HG03095 (cell line): ENCODE data around the gene TMEM201.

Experiments
- ATAC-seq: cut with Tn5 transposase; IDR thresholded peaks from one replicate; pipeline ENCODE4 v1.9.1; 2021; ENCODE audit warnings: moderate library complexity; ENCODE audit not compliant: unreplicated experiment

The TMEM201 gene

DNA sequence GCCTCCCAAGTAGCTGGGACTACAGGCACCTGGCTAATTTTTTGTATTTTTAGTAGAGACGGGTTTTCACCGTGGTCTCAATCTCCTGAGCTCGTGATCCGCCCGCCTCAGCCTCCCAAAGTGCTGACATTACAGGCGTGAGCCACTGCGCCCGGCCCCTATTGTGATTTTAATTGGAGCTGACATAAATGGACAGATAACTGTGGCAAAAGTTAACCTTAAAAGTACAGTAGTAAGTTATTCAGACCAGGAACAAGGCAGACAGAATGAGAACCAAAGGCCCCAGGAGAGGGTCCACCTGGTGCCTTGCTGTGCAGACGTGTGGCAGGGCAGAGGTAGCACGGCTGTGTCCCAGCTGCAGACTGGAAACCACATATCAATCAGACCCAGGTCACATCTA, 11.0 kb downstream of the TMEM201 start:
- ATAC-seq = no peak

- no peak for ATAC-seq
Measured at GRCh38 chr1:9600861-9601834, 12.4 kb downstream of the TMEM201 start.

- no peak for ATAC-seq
Measured at GRCh38 chr1:9601942-9602793, 13.5 kb downstream of the TMEM201 start.

- no peak for ATAC-seq
Measured at GRCh38 chr1:9602794-9603167, 14.1 kb downstream of the TMEM201 start.

- no peak for ATAC-seq
Measured at GRCh38 chr1:9603307-9603706, 14.6 kb downstream of the TMEM201 start.

DNA sequence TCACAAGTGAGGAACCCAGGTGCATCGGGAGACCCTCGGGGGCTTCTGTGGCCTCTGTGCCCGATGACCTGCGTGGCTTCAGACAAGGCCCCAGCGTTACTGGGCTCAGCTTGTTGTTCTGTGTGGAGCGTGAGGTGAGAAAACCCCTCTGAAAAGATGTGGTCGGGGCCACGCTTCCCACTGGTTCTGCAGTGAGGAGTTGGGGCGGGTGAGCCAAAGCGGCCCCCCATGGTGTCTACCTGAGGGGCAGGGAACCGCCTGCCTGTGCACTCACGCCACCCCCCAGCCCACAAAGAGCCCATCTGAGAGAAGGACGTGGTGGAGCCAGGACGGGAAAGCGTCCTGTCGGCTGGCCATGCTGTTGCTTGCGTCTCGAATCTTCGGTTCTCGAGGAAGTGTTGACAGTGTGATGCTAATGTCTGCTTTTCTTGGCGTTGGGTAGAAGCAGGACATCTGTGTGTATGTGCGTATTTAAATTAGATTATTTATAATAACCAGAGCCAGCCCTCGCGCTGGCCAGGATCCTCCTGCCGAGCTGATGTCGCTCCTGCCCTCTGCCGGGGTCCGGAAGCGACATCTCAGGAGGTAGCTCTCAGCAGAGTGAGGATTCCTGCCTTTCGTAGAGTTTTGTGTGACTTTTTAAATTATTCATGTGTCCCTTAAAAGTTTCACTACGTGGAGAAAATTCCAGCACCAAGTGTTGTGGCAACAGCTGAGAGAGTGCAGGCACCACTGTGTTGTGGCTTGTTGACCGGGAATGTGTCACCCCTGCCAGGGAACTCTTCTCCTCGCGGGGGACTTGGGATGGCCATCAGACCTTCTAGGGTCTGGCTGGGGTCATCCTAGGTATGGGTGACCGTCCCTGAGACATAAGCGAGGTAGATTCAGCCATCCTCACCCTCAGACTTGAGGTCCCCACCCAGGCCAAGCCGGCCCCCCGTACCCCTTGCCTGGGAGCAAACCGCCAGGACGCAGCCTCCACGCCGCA, 15.3 kb downstream of the TMEM201 start:
- ATAC-seq = no peak

GRCh38 chr1:9604836-9605235, 16.1 kb downstream of the TMEM201 start:
- ATAC-seq = no peak

- ATAC-seq = no peak
Measured at GRCh38 chr1:9605946-9606455, 17.3 kb downstream of the TMEM201 start.

DNA sequence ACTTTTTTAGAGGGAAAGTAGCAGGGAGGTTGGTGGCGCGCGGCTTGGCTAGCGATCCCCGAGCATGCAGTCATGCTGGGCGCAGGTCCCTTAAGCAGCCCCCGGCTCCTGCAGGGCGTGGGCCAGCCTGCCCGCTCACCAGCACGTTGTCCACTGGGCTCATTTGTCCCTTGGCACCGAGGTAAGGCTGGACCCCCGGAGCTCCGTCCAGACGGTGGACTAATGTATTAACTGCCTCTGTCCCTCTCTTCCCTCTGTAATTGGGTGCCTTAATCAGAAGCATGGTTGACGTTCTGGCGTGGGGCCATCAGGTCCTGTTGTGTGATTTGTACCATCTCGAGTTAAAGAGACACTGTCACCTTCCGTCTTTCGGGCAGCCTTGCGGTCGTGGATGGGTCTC, 17.7 kb downstream of the TMEM201 start:
- ATAC-seq = no peak

DNA sequence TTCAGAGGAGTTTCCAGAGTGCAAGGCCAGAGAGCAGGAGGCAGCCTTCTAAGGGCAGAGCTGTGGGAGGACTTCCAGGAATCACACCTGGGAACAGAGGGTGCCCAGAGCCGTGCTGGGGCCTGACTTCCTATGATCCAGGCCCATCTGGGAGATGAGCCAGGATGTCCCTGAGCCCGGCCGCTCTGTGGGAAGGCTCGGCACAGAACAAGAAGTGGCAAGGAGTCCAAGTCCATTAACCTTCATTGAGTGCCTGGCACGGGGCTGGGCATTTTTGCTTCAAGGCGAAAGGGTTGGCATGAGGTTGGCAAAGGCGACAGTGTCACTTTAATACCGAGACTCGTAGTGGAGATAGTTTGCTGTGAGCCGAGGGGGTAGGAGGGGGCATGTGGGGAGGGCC, 18.2 kb downstream of the TMEM201 start:
- no peak for ATAC-seq

DNA sequence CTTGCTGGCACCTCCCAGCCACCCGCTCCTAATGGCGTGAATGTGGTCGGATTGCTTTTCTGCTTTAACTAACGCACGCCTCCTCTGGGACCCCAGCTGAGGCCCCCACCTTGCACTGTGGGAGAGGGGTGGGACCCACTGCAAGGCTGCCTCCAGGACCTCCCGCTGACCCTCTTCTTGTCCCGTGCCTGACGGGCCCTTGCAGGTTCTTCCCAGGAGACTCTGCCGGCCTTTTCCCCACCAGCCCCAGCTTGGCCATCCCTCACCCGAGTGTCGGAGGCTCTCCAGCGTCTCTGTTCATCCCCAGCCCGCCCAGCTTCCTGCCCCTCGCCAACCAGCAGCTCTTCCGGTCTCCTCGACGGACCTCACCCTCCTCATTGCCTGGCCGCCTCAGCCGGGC, 18.6 kb downstream of the TMEM201 start:
- no peak for ATAC-seq

DNA sequence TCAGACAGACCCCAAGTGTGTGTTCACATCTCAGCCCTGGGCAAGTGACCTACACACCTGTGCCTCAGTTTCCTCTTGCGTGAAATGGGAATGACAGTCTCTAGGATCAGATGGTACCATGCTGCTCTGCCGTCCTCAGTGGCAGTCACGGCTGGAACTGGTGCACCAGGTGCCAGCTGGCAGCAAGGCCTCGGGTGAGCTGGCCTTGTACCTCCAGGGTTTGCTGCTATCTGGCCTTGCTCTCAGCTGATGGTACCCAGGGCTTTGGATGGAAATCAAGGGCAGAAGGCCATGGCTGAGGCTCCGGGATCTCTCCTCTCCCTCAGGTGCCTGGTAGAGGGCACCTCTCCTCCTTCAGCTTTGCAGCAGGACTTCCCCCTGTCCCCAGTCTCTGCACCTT, 21.3 kb downstream of the TMEM201 start:
- no peak for ATAC-seq

GRCh38 chr1:9610548-9610947, 21.8 kb downstream of the TMEM201 start:
- no peak for ATAC-seq

DNA sequence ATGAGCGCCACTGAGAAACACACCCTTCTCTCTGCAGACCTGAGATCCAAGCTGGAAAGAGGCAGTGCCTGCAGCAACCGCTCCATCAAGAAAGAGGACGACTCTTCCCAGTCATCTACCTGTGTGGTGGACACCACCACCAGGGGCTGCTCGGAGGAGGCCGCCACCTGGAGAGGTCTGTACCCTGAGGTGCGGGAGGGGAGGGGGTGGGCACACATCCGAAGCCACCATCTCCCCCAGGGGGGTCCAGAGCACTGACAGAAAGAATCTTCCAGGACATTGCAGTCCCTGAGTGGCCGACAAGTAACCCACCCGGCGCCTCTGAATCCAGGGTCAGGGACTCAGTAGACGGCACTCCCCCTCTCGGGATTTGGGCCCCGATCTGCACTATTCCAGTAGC, 23.0 kb downstream of the TMEM201 start:
- no peak for ATAC-seq

DNA sequence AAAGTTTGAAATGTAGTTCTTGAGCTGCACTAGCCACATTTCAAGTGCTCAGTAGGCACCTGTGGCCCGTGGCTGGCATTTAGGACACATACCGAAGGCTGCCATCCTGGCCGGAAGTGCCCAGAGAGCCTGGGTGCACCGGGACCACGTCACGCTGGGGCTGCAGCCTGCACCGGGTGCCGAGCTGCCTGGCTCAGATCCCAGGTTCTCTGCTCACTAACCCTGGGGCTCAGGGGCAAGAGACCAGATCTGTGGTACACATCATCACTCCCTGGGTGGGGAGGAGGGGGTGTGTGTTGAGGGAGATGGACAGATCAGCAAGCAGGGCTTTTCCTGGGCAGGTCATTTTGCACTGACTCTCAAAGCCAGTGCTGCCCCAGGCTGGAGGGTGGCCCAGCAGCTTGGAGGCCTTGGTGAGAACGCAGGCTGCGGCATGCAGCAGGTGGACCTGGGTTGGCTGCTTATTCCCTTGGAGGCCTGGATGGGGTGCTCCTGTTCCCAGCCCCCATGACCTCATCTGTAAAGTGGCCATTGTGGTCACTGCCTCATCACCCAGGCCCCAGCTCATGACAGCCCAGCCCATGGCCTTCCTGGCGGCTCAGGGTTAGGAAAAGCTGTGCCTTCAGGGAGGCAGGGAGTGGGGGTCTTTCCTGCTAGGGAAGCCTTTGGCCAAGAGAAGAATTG, 23.6 kb downstream of the TMEM201 start:
- no peak for ATAC-seq

- ATAC-seq = no peak
Measured at GRCh38 chr1:9612871-9613624, 24.3 kb downstream of the TMEM201 start.

- ATAC-seq = no peak
Measured at GRCh38 chr1:9613625-9614299, 25.1 kb downstream of the TMEM201 start.

DNA sequence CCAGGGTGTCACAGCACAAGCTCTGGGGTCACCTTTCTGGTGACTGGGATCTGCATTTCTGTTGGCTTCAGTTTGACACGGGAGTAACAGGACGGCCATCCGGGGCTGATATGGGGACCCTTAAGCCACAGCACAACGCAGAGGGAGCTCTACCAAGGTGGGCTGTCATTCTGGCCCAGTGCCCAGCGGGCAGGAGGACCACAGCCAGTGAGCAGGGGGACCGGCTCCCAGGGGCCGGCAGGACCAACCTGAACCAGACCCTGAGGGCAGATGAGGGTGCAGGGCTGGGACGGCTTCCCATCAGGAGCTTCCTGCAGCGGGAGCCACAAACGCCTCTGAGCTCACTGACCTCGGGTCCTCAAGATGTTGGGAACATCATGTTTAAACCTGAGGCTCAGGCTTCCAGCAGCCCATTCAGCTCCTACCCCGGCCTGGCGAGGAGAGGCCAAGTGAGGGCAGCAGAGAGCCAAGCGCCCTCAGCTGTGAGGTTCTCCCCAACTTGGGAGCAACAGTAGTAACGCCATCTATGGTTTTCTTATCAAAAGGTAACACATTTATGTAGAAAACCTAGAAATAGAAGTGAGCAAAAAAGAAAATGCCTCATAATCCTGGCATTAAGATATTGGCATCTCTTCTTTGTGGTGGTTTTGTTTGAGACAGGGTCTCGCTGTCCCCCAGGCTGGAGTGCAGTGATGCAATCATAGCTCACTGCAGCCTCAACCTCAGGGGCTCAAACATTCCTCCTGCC, 26.8 kb downstream of the TMEM201 start:
- ATAC-seq = no peak
